Gastrocnemius medialis (tissue), 4 donors: ENCODE measurements around the gene C2orf92.

Source experiments
- POLR2A ChIP-seq, 2 donors: fragments of 450-650 bp; IDR thresholded peaks; one replicate each; pipeline ENCODE4 v1.6.1; 2017; ENCODE audit warnings: antibody characterized with exemption in 2 of 2, mild to moderate bottlenecking in 2 of 2, moderate library complexity in 2 of 2
- TF ChIP-seq, protein P1 (sequence below), 5 experiments: fragments of 450-650 bp in 3 of 5; fragments of 200-600 bp in 2 of 5; sonication (generic) in 2 of 5; IDR thresholded peaks in 4 of 5; conservative IDR thresholded peaks in 1 of 5; 1 replicate in 4 of 5; 2 replicates in 1 of 5; pipeline ENCODE4 v1.5.1; 2016 to 2019; ENCODE audit warnings: antibody characterized with exemption in 5 of 5, mild to moderate bottlenecking in 3 of 5, moderate library complexity in 3 of 5

GRCh38 chr2:97675430-97676113 lies 6.1 kb downstream of the C2orf92 start:
- TF ChIP-seq, protein P1, sequence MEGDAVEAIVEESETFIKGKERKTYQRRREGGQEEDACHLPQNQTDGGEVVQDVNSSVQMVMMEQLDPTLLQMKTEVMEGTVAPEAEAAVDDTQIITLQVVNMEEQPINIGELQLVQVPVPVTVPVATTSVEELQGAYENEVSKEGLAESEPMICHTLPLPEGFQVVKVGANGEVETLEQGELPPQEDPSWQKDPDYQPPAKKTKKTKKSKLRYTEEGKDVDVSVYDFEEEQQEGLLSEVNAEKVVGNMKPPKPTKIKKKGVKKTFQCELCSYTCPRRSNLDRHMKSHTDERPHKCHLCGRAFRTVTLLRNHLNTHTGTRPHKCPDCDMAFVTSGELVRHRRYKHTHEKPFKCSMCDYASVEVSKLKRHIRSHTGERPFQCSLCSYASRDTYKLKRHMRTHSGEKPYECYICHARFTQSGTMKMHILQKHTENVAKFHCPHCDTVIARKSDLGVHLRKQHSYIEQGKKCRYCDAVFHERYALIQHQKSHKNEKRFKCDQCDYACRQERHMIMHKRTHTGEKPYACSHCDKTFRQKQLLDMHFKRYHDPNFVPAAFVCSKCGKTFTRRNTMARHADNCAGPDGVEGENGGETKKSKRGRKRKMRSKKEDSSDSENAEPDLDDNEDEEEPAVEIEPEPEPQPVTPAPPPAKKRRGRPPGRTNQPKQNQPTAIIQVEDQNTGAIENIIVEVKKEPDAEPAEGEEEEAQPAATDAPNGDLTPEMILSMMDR (IDR thresholded peaks at IDR 0.05 in 4 of 5, conservative IDR thresholded peaks at IDR 0.05 in 1 of 5): no peak
- TF ChIP-seq POLR2A (IDR thresholded peaks at IDR 0.05): no peak
